AG04449 (cell line): ENCODE measurements around the gene EPN3.

Experiments
- CTCF ChIA-PET: fragments of 350-600 bp; formaldehyde crosslinking; extraction: SDS; loops from one replicate; lab custom pipeline; 2021; ENCODE audit warnings: antibody characterized with exemption; lab: Yijun Ruan, JAX
- POLR2A ChIA-PET: fragments of 400-600, 350-600 bp; formaldehyde crosslinking; extraction: SDS; loops from one replicate; lab custom pipeline; 2020; ENCODE audit warnings: antibody characterized with exemption, inconsistent platforms; lab: Yijun Ruan, JAX
- DNase-seq: peaks from one replicate; pipeline ENCODE4 v3.0.0-alpha.2; 2010; ENCODE audit warnings: low read depth, low spot score
- H3K4me3 ChIP-seq: 2 replicates; pipeline ENCODE4 v1.5.1; 2011; ENCODE audit warnings: low read depth, mild to moderate bottlenecking, control low read depth, low read length
- CTCF ChIP-seq: IDR thresholded peaks from one replicate; pipeline ENCODE4 v1.5.1; 2011; ENCODE audit warnings: mild to moderate bottlenecking, moderate library complexity, low read length, control low read depth, inconsistent platforms; ENCODE audit not compliant: insufficient read depth; ENCODE audit errors: missing control alignments

EPN3 gene

GRCh38 chr17:50513495-50513894 is 19.0 kb upstream of the EPN3 start:
- POLR2A ChIA-PET: no interaction called here
- CTCF ChIA-PET: interaction anchor here (3.1 kb wide), 1 partner anchor 12 kb away, joined by 16 read pairs; no protein-coding TSS in a partner anchor
- TF ChIP-seq CTCF: no peak
- H3K4me3 ChIP-seq: no peak overlapping the region
- no peak for DNase-seq

GRCh38 chr17:50514388-50514787 is 18.1 kb upstream of the EPN3 start:
- DNase-seq: no peak
- ChIA-PET CTCF (interaction anchor here (1.4 to 3.1 kb wide), 2 partner anchors 11 to 18 kb away, joined by 4 to 25 read pairs; partner anchors contain the start of gene EPN3), POLR2A (no interaction called here)
- TF ChIP-seq CTCF: no peak
- H3K4me3 ChIP-seq: no peak overlapping the region

- ChIA-PET CTCF (interaction anchor here (1.0 to 3.1 kb wide), 6 partner anchors 11 to 36 kb away, joined by 3 to 25 read pairs (median 6); partner anchors contain the start of gene EPN3), POLR2A (no interaction called here)
- no peak for DNase-seq
Observed at GRCh38 chr17:50514936-50515702, 17.4 kb upstream of the EPN3 start.

GRCh38 chr17:50517011-50517410 is 15.5 kb upstream of the EPN3 start:
- DNase-seq: no peak
- TF ChIP-seq CTCF: no peak
- CTCF ChIA-PET: interaction anchor here (1.0 to 3.1 kb wide), 3 partner anchors 14 to 22 kb away, joined by 3 to 25 read pairs (median 3); no protein-coding TSS in a partner anchor
- no peak overlapping the region for H3K4me3 ChIP-seq
- POLR2A ChIA-PET: no interaction called here

More at GRCh38 chr17:50514936-50515702, 17.4 kb upstream of the EPN3 start:
- TF ChIP-seq CTCF: no peak
- no peak overlapping the region for H3K4me3 ChIP-seq

GRCh38 chr17:50517504-50518383 is 14.8 kb upstream of the EPN3 start:
- ChIA-PET POLR2A (no interaction called here), CTCF (interaction anchor here (3.1 kb wide), 1 partner anchor 15 kb away, joined by 25 read pairs; no protein-coding TSS in a partner anchor)
- no peak overlapping the region for H3K4me3 ChIP-seq
- DNase-seq: no peak
- TF ChIP-seq CTCF: no peak
